Gastroesophageal sphincter (tissue), 3 donors: Measurements from ENCODE around the gene CDH26.
"Not testable (repeated sequence)": the region's sequence is repeated elsewhere in the genome, so short reads cannot be mapped to it uniquely, and the experiment has no call there.

ENCODE experiments used
- EP300 ChIP-seq: sonication (generic); formaldehyde crosslinking; IDR thresholded peaks from one replicate; pipeline ENCODE4 v1.6.1; 2017; ENCODE audit warnings: antibody characterized with exemption, mild to moderate bottlenecking
- POLR2A ChIP-seq, 2 donors: fragments of 450-650 bp; IDR thresholded peaks; one replicate each; pipeline ENCODE4 v1.6.1; 2017; ENCODE audit warnings: antibody characterized with exemption in 2 of 2, mild to moderate bottlenecking in 2 of 2, moderate library complexity in 1 of 2
- POLR2AphosphoS5 ChIP-seq: sonication (generic); formaldehyde crosslinking; IDR thresholded peaks from one replicate; pipeline ENCODE4 v1.6.1; 2017; ENCODE audit warnings: antibody characterized with exemption
- TF ChIP-seq, protein P1 (sequence below), 4 experiments: fragments of 200-600 bp in 2 of 4; fragments of 450-650 bp in 2 of 4; sonication (generic) in 1 of 4; IDR thresholded peaks; one replicate each; pipeline ENCODE4 v1.5.1; 2017 to 2019; ENCODE audit warnings: antibody characterized with exemption in 4 of 4, mild to moderate bottlenecking in 2 of 4, moderate library complexity in 2 of 4

DNA sequence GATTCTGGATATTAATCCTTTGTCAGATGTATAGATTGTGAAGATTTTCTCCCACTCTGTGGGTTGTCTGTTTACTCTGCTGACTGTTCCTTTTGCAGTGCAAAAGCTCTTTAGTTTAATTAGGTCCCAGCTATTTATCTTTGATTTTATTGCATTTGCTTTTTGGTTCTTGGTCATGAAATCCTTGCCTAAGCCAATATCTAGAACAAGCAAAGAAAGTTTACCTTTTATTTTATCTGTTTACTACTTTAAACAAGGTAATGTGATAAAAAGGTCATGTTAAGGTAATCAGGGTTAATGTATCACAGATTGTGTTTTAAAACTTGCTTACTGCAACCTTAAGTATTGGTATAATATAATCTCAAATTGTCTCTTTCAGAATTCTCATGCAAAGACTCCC is 655 bp upstream of the CDH26 start:
- TF ChIP-seq, protein P1, sequence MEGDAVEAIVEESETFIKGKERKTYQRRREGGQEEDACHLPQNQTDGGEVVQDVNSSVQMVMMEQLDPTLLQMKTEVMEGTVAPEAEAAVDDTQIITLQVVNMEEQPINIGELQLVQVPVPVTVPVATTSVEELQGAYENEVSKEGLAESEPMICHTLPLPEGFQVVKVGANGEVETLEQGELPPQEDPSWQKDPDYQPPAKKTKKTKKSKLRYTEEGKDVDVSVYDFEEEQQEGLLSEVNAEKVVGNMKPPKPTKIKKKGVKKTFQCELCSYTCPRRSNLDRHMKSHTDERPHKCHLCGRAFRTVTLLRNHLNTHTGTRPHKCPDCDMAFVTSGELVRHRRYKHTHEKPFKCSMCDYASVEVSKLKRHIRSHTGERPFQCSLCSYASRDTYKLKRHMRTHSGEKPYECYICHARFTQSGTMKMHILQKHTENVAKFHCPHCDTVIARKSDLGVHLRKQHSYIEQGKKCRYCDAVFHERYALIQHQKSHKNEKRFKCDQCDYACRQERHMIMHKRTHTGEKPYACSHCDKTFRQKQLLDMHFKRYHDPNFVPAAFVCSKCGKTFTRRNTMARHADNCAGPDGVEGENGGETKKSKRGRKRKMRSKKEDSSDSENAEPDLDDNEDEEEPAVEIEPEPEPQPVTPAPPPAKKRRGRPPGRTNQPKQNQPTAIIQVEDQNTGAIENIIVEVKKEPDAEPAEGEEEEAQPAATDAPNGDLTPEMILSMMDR (IDR thresholded peaks at IDR 0.05): not testable (repeated sequence)
- not testable (repeated sequence) for TF ChIP-seq POLR2AphosphoS5; EP300; POLR2A (IDR thresholded peaks at IDR 0.05)
